Common myeloid progenitor, CD34-positive (primary cell): ENCODE measurements around the gene FLT4.
"Not testable (repeated sequence)": the region's sequence is repeated elsewhere in the genome, so short reads cannot be mapped to it uniquely, and the experiment has no call there.

ENCODE experiments used
- CTCF ChIA-PET: fragments of 350-600 bp; sonication (Branson Sonifier 250); formaldehyde crosslinking; loops from one replicate; lab custom pipeline; 2021; ENCODE audit warnings: antibody characterized with exemption; lab: Charles Lee
- POLR2A ChIA-PET: fragments of 350-600 bp; sonication (Branson Sonifier 250); formaldehyde crosslinking; loops from one replicate; lab custom pipeline; 2021; ENCODE audit warnings: antibody characterized with exemption; lab: Charles Lee
- DNase-seq, 3 donors: peaks; one replicate each; pipeline versions ENCODE4 v3.0.0 to v3.0.0-alpha.2; 2013
- H3K27ac ChIP-seq, 2 experiments: 1 replicate in 1 of 2; 2 replicates in 1 of 2; pipeline ENCODE4 v1.7.0; 2013; ENCODE audit warnings: inconsistent platforms in 2 of 2, low read length in 2 of 2, mild to moderate bottlenecking in 2 of 2, low read depth in 1 of 2, moderate library complexity in 1 of 2; ENCODE audit not compliant: severe bottlenecking in 2 of 2, insufficient read depth in 1 of 2, poor library complexity in 1 of 2
- H3K27me3 ChIP-seq, 5 experiments: replicated peaks in 2 of 5; 1 replicate in 3 of 5; 2 replicates in 2 of 5; pipeline versions ENCODE4 v1.6.1 to v1.7.0; 2013; ENCODE audit warnings: low read length in 4 of 5, mild to moderate bottlenecking in 2 of 5, moderate library complexity in 2 of 5, inconsistent platforms in 1 of 5; ENCODE audit not compliant: insufficient read depth in 5 of 5, control insufficient read depth in 4 of 5
- H3K36me3 ChIP-seq, 4 experiments: 1 replicate in 2 of 4; 2 replicates in 2 of 4; pipeline versions ENCODE4 v1.6.1 to v1.7.0; 2013; ENCODE audit warnings: low read length in 3 of 4, control low read depth in 1 of 4, mild to moderate bottlenecking in 1 of 4; ENCODE audit not compliant: control insufficient read depth in 4 of 4, insufficient read depth in 4 of 4
- H3K4me1 ChIP-seq, 4 experiments: 1 replicate in 3 of 4; 2 replicates in 1 of 4; pipeline versions ENCODE4 v1.6.1 to v1.7.1; 2013; ENCODE audit warnings: low read length in 3 of 4, mild to moderate bottlenecking in 3 of 4, control low read depth in 1 of 4, inconsistent platforms in 1 of 4, moderate library complexity in 1 of 4; ENCODE audit not compliant: control insufficient read depth in 4 of 4, insufficient read depth in 4 of 4; ENCODE audit errors: control extremely low read depth in 1 of 4
- H3K4me3 ChIP-seq, 7 experiments: 1 replicate in 4 of 7; 2 replicates in 3 of 7; pipeline versions ENCODE4 v1.5.1 to v1.7.0; 2013; ENCODE audit warnings: mild to moderate bottlenecking in 7 of 7, low read length in 6 of 7, moderate library complexity in 6 of 7, inconsistent platforms in 2 of 7, low read depth in 2 of 7, control low read depth in 1 of 7; ENCODE audit not compliant: insufficient read depth in 4 of 7, control insufficient read depth in 1 of 7; ENCODE audit errors: extremely low read depth in 1 of 7
- H3K9me3 ChIP-seq, 5 experiments: 1 replicate in 4 of 5; 2 replicates in 1 of 5; pipeline versions ENCODE4 v1.6.1 to v1.7.1; 2013; ENCODE audit warnings: low read length in 4 of 5, mild to moderate bottlenecking in 2 of 5, inconsistent platforms in 1 of 5, low read depth in 1 of 5, moderate library complexity in 1 of 5; ENCODE audit not compliant: control insufficient read depth in 4 of 5, insufficient read depth in 2 of 5; ENCODE audit errors: control extremely low read depth in 1 of 5
- WGBS: methylation state at CpG from one replicate; pipeline ENCODE4 v1.1.5; 2013; ENCODE audit not compliant: insufficient coverage; 5-methylcytosine and 5-hydroxymethylcytosine counted together

The FLT4 gene

GRCh38 chr5:180689071-180689694 is 39.8 kb upstream of the FLT4 start:
- H3K4me1 ChIP-seq: peaks cover 0 to 9% (median 4%) of the 10 kb centered on the region in 4 experiments
- H3K4me3 ChIP-seq: no peak overlapping the region
- no peak overlapping the region for H3K27ac ChIP-seq
- H3K9me3 ChIP-seq: no peaks in the 10 kb centered on the region
- WGBS: 69% methylated on average over 12 of the region's 13 CpGs
- H3K36me3 ChIP-seq: no peaks in the 10 kb centered on the region
- H3K27me3 ChIP-seq: peaks cover 0 to 22% (median 4%) of the 10 kb centered on the region in 5 experiments
- POLR2A ChIA-PET: no interaction called here
- CTCF ChIA-PET: no interaction called here
- DNase-seq: peak in 1 of 3 donors; percentile 4

GRCh38 chr5:180688330-180689070 is 39.1 kb upstream of the FLT4 start:
- 40% methylated on average over 3 of the region's 8 CpGs for WGBS
- CTCF ChIA-PET: no interaction called here
- peaks cover 0 to 9% (median 4%) of the 10 kb centered on the region in 4 experiments for H3K4me1 ChIP-seq

DNA sequence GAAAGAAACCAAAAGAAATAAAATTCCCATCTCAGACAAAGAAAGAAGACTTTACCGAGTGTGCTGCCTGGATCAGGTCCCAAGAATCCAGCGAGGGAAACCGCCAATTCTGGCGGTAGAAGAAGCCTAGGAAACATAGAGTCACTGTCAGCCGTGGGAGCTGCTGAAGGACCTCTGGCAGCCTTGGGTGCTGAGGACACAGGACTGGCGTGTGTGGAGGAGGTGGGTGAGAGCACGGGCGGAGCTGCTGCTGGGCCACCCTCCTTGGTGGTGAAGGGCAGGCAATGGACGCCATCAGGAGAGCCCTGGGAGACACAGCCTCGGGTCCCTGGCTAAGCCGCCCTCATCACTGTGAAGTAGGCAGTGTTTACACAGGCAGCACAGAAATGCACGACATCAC is 37.4 kb upstream of the FLT4 start:
- H3K36me3 ChIP-seq, H3K4me3 ChIP-seq, DNase-seq, POLR2A ChIA-PET, H3K4me1 ChIP-seq, H3K27ac ChIP-seq, CTCF ChIA-PET, H3K9me3 ChIP-seq: not testable (repeated sequence)
- peaks cover 0 to 19% (median 4%) of the 10 kb centered on the region in 5 experiments for H3K27me3 ChIP-seq
- 87% methylated on average over 11 of the region's 12 CpGs for WGBS

More at GRCh38 chr5:180688330-180689070, 39.1 kb upstream of the FLT4 start:
- POLR2A ChIA-PET: no interaction called here
- no peak overlapping the region for H3K27ac ChIP-seq
- no peaks in the 10 kb centered on the region for H3K9me3 ChIP-seq
- no peak overlapping the region for H3K4me3 ChIP-seq
- DNase-seq: peak in 2 of 3 donors; percentile 6 to 55
- no peaks in the 10 kb centered on the region for H3K36me3 ChIP-seq
- peaks cover 0 to 22% (median 4%) of the 10 kb centered on the region in 5 experiments for H3K27me3 ChIP-seq

DNA sequence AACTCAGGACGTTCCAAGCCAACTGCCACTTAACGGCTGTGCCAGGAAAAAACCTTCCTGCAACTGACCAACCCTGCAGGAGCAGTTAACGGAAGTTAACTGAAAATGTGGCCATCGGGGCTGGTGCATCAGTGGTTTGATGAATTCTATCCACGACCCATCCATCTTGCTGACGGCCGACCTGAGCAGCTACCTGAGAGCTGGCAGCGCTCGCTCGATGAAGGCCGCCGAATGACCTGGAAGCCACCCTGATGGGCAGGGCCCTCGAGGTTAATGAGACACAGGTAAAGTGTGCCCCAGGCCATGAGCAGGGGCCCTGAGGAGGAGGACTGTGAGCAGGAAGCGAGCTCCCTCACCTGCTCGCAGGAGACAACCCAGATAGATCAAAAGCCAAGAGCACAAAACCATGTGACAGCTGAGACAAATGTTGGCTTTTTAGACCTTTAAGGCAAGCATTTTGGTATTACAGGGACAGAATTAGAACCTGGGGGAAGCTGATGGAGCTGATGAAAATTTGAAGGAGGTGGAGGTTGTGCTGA is 35.3 kb upstream of the FLT4 start:
- POLR2A ChIA-PET: no interaction called here
- H3K4me3 ChIP-seq: no peak overlapping the region
- no peak for DNase-seq
- CTCF ChIA-PET: no interaction called here
- over 99% methylated on average over 15 of the region's 15 CpGs for WGBS
- H3K27ac ChIP-seq: no peak overlapping the region
- no peaks in the 10 kb centered on the region for H3K36me3 ChIP-seq
- H3K27me3 ChIP-seq: peaks cover 0 to 17% (median 4%) of the 10 kb centered on the region in 5 experiments
- H3K9me3 ChIP-seq: peaks cover 0 to 5% (median 0%) of the 10 kb centered on the region in 5 experiments
- H3K4me1 ChIP-seq: peaks cover 0 to 9% (median 4%) of the 10 kb centered on the region in 4 experiments

- H3K27ac ChIP-seq: no peak overlapping the region
- CTCF ChIA-PET: no interaction called here
These were observed 34.0 kb upstream of the FLT4 start for GRCh38 chr5:180683220-180683922.

GRCh38 chr5:180682560-180682959 is 33.2 kb upstream of the FLT4 start:
- CTCF ChIA-PET: no interaction called here
- Histone ChIP-seq H3K27me3 (peaks cover 0 to 13% (median 4%) of the 10 kb centered on the region in 5 experiments), H3K4me3 (no peak overlapping the region), H3K36me3 (no peaks in the 10 kb centered on the region), H3K27ac (no peak overlapping the region), H3K4me1 (no peaks in the 10 kb centered on the region), H3K9me3 (peaks cover 0 to 5% (median 0%) of the 10 kb centered on the region in 5 experiments)
- no peak for DNase-seq
- 94% methylated on average over 7 of the region's 8 CpGs for WGBS
- POLR2A ChIA-PET: no interaction called here

More at GRCh38 chr5:180683220-180683922, 34.0 kb upstream of the FLT4 start:
- WGBS: 86% methylated on average over 5 of the region's 6 CpGs
- Histone ChIP-seq H3K27me3 (peaks cover 0 to 13% (median 4%) of the 10 kb centered on the region in 5 experiments), H3K4me3 (no peak overlapping the region), H3K36me3 (no peaks in the 10 kb centered on the region), H3K4me1 (peaks cover 0 to under 1% (median 0%) of the 10 kb centered on the region in 4 experiments), H3K9me3 (peaks cover 0 to 5% (median 0%) of the 10 kb centered on the region in 5 experiments)
- POLR2A ChIA-PET: no interaction called here
- DNase-seq: no peak
